ENCODE data around the gene CD300LG. TPM values are rescaled to one million over a fixed set of nuclear protein-coding genes. Genes with fewer than 3 reads are reported as not detected.

Gene CD300LG
- total RNA-seq, 4 donors from 2014 or later, result 6.8 to 21.4 (median 9.5) TPM

- WGBS, result 94% methylated on average over 9 of the region's 10 CpGs
- Histone ChIP-seq H3K36me3 (peaks cover 19% of the 10 kb centered on the region), H3K27me3 (no peaks in the 10 kb centered on the region), H3K4me3 (no peak overlapping the region), H3K9me3 (no peaks in the 10 kb centered on the region), H3K4me1 (no peaks in the 10 kb centered on the region), H3K27ac (no peak overlapping the region)
- DNase-seq (ENCODE audit: low spot score in 2 of 2), result no peak
- TF ChIP-seq POLR2A (IDR thresholded peaks at IDR 0.05) (no peak), POLR2AphosphoS5 (IDR thresholded peaks at IDR 0.05) (no peak), EP300 (IDR thresholded peaks at IDR 0.05) (no peak), CTCF (IDR thresholded peaks at IDR 0.05) (no peak)
Measured at GRCh38 chr17:43812396-43813265, 34.3 kb upstream of the CD300LG start.

- no CpG with 5 or more reads among the region's 3 CpGs for WGBS
- no peak for TF ChIP-seq EP300 (IDR thresholded peaks at IDR 0.05)
- no peak for TF ChIP-seq POLR2AphosphoS5 (IDR thresholded peaks at IDR 0.05)
- no peak for TF ChIP-seq CTCF (IDR thresholded peaks at IDR 0.05)
- TF ChIP-seq POLR2A (IDR thresholded peaks at IDR 0.05), result no peak
Measured at GRCh38 chr17:43813386-43813785, 33.6 kb upstream of the CD300LG start.

DNA sequence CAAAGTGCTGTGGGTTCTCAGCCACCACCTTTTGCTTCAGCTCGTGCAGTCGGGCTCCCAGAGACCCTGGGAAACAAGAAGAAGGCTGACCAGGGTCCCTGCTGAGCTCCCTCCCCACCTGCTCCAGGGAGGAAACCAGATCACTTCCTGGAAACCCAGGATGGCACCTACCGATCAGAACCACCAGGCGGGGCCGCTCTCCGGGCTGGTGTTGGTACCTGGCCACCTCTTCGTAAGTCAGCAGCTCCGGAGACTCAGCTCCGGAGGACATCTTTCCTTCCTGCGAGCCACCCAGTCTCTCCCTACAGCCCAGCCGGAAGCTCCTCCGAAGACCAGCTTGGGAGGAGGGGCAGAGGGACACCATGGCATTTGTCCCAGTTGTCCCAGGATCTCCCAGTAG is 33.0 kb upstream of the CD300LG start:
- peaks cover 19% of the 10 kb centered on the region for H3K36me3 ChIP-seq
- no peak overlapping the region for H3K27ac ChIP-seq
- H3K4me1 ChIP-seq, result no peaks in the 10 kb centered on the region
- H3K4me3 ChIP-seq, result no peak overlapping the region
- no peak for DNase-seq (ENCODE audit: low spot score in 2 of 2)
- no peaks in the 10 kb centered on the region for H3K27me3 ChIP-seq
- no peaks in the 10 kb centered on the region for H3K9me3 ChIP-seq
- no peak for TF ChIP-seq POLR2AphosphoS5 (IDR thresholded peaks at IDR 0.05)
- no peak for TF ChIP-seq CTCF (IDR thresholded peaks at IDR 0.05)
- TF ChIP-seq EP300 (IDR thresholded peaks at IDR 0.05), result no peak
- no peak for TF ChIP-seq POLR2A (IDR thresholded peaks at IDR 0.05)
- 92% methylated on average over 7 of the region's 12 CpGs for WGBS

More at GRCh38 chr17:43813386-43813785, 33.6 kb upstream of the CD300LG start:
- peaks cover 19% of the 10 kb centered on the region for H3K36me3 ChIP-seq
- no peak overlapping the region for H3K27ac ChIP-seq
- no peak for DNase-seq (ENCODE audit: low spot score in 2 of 2)
- H3K4me1 ChIP-seq, result no peaks in the 10 kb centered on the region
- H3K4me3 ChIP-seq, result no peak overlapping the region
- H3K27me3 ChIP-seq, result no peaks in the 10 kb centered on the region
- no peaks in the 10 kb centered on the region for H3K9me3 ChIP-seq

- Histone ChIP-seq H3K4me1 (no peaks in the 10 kb centered on the region), H3K27me3 (no peaks in the 10 kb centered on the region), H3K4me3 (no peak overlapping the region), H3K9me3 (no peaks in the 10 kb centered on the region), H3K36me3 (peaks cover 19% of the 10 kb centered on the region), H3K27ac (no peak overlapping the region)
- TF ChIP-seq EP300 (IDR thresholded peaks at IDR 0.05), result no peak
- TF ChIP-seq CTCF (IDR thresholded peaks at IDR 0.05), result no peak
- TF ChIP-seq POLR2A (IDR thresholded peaks at IDR 0.05), result no peak
- WGBS, result 37% methylated on average over 1 of the region's 1 CpG
- DNase-seq (ENCODE audit: low spot score in 2 of 2), result no peak
Measured at GRCh38 chr17:43814714-43815113, 32.3 kb upstream of the CD300LG start.

All from suprapubic skin (tissue), 4 donors.